Activated effector memory CD4-positive, alpha-beta T cell treated with anti-CD3 and anti-CD28 coated beads, Interleukin-2, amount 50 U/mL, for 16 hours (primary cell): Measurements from ENCODE around the gene GPATCH2.
"Not testable (repeated sequence)": the region's sequence is repeated elsewhere in the genome, so short reads cannot be mapped to it uniquely, and the experiment has no call there.

Experiments
- DNase-seq: peaks from one replicate; pipeline ENCODE4 v3.0.0-alpha.2; 2020

Gene GPATCH2

DNA sequence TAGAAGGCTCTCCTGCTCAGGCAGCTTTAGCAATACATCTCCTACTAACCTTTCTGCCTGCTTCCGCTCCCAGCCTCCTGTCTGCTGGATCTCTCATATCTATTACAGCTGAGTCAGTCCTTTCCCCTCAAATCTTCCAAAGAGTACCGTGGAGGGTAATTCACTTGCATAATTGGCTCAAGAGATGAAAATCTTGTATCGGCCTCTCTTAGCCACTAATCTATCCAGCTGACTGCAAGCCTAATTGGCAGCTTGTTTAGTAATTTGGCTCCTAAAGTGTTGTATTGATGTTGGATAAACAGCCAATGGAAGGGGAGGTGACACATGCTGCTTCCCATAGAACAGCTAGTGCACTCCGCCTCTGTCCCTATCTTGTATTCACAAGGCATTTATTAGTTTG, 195.7 kb downstream of the GPATCH2 start:
- no peak for DNase-seq

- DNase-seq = no peak
These were observed 197.2 kb downstream of the GPATCH2 start for GRCh38 chr1:217433664-217434063.

DNA sequence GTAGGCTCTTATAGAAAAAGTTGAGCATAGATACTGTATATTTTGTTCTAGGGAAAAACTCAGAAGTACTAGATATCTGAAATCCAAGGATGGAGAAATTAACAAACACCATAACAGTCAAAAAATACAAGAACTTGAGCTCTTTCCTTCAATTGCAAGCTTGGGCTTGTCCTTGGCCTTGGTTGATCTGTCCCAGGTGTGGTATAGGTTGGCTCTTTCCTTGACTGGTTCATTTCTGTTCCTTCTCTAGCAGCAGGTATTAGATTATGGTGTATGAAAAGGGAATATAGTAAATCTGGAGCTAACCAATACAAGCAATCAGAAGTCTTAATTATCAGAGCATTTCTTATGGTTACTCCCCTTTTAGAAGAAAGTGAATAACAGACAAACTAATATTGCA, 198.6 kb downstream of the GPATCH2 start:
- DNase-seq = no peak

- DNase-seq = no peak
These were observed 199.5 kb downstream of the GPATCH2 start for GRCh38 chr1:217431395-217431794.

- no peak for DNase-seq
These were observed 205.5 kb downstream of the GPATCH2 start for GRCh38 chr1:217425422-217425821.

DNA sequence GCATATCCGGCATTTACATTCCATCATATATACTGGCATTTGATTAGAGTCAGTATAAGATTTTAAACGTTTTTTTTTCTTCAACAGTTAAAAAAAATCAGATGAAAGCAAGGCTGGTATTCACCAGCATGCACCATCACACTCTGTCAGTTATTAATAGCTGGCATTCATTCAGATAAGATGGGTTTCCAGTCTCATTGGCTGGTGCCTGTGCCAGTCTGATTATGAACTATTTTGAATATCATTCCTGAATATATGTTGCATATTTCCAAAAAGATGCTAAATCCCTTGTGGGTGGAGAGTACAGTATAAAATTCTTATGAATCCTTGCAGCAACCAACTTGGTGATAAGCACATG, 211.7 kb downstream of the GPATCH2 start:
- DNase-seq = no peak

- DNase-seq = no peak
These were observed 212.4 kb downstream of the GPATCH2 start for GRCh38 chr1:217418269-217419193.

DNA sequence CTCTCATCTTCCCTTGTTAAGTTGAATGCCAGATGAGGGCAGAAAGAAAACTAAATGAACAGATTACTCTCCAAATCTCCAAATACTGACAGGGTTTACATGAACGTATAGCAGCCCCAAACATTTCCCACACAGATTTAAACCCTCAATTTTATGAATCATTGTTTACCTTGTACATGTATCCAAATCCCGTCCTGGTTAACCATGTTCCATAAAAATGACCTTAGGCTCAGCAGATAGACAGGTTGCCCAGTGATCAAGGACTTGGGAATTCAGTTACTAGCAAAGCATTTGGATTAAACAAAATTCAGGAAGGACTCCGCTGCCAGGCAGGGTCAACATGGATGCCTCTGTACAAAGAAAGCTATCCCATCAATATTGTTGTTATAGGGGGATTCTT, 213.5 kb downstream of the GPATCH2 start:
- no peak for DNase-seq

- DNase-seq = no peak
These were observed 223.3 kb downstream of the GPATCH2 start for GRCh38 chr1:217407534-217408001.

DNA sequence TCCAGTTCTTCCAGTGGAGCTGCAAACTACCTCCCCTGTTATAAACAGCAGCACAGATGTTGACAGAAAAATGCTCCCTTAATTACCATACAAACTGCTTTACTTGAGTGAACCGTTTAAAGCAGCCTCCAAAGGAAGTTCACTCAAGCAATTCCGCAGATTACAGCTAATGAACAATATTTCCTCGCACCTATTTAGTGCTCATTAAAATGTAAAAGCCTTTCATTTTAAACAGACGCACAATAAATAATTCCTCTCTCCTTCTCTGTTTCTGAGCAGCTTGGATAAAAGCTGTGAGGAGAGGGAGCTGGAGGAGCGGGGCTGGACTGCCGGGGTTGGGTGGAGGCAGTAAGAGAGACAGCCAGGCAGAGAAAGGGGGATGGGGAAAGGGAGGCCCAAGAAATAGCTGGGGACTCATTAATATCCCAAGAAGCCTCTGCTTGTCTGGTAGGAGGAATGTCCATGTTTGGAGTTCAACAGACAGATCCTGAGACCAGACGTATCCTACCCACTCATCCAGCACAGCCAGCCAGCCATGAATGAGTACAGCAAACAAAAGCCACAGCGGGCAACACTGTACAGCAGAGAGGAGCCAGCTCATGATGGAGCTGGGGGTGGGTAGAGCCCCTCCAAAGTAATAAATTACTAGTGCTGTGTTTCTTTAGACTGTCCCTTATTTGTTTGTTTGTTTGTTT, 227.7 kb downstream of the GPATCH2 start:
- no peak for DNase-seq

- DNase-seq = no peak
These were observed 228.6 kb downstream of the GPATCH2 start for GRCh38 chr1:217402301-217402700.

DNA sequence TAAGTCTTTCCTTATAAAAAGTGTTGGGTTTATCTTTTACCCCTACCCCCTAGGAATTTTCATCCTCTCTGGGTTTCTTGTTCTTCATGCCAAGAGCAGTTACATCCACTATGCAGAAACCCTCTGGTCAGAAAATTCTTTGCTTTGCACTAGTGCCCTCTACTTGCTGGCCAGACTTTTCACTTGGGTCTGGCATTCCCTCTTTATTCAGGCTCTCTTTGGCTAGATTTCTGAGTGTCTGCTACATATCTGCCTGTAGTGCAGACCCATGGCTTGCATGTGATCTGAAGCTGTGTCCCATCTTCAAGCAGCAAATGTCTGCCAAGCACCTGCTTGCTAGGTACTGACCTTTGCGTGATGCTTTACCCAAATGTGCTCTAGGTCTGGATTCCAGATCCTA, 237.0 kb downstream of the GPATCH2 start:
- DNase-seq = no peak

- DNase-seq = no peak
These were observed 238.4 kb downstream of the GPATCH2 start for GRCh38 chr1:217392441-217392840.

DNA sequence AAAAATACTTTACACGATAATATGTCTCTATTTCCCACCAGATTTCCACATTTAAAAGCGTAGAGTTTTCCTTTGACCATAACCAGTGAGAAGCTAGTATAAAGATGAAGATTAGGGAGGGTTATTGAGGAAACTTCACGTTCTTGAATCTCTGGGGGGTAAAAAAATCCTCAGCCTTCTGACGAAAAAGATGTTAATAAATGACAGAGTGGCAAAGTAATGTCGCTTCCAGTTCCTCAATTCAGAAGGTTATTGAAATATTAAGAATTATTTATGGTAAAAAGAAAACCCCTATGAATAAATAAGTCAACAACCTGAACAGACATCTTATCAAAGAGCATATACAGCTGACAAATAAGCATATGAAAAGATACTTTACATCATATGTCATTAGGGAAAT, 241.0 kb downstream of the GPATCH2 start:
- no peak for DNase-seq

DNA sequence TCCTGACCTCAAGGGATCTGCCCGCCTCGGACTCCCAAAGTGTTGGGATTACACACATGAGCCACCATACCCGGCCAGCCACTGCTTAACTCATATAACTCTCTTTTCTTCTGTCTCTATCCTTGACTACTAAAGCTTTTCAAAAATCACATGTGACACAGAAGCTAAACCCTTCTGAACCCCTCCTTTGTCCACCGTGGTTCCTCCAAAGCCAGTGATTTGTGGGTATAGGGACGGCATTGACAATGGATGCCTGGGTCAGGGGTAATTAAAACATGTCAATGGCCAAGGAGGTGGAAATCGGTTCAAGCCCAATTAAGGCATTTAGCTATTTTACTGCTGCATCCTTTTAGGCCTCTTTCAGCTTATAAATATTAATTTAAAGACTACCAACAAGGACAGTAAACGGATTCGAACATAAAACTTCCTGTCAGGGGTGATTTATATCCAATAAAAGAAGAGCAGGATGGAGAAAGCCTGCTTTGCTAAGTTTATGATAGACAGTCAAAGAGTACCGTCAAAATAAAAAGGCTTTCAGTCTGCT, 242.3 kb downstream of the GPATCH2 start:
- no peak for DNase-seq

DNA sequence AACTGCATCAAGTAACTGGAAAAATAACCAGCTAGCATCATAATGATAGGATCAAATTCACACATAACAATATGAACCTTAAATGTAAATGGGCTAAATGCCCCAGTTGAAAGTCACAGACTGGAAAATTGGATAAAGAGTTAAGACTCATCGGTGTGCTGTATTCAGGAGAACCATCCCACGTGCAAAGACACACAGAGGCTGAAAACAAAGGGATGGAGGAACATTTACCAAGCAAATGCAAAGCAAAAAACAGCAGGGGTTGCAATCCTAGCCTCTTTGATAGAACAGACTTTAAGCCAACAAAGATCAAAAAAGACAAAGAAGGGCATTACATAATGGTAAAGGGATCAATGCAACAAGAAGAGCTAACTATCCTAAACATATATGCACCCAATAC, 249.1 kb downstream of the GPATCH2 start:
- DNase-seq = not testable (repeated sequence)

GRCh38 chr1:217379804-217380203, 251.1 kb downstream of the GPATCH2 start:
- not testable (repeated sequence) for DNase-seq

DNA sequence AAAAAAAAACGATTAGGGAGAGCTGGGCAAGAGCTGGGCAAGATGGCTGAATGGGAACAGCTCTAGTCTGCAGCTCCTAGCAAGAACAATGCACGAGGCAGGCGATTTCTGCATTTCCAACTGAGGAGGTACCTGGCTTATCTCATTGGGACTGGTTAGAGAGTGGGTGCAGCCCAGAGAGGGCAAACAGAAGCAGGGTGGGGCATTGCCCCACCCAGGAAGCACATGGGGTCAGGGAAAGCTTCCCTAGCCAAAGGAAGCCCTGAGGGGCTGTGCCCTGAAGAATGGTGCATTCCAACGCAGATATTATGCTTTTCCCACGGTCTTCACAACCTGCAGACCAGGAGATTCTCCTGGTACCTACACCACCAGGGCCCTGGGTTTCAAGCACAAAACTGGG, 251.6 kb downstream of the GPATCH2 start:
- DNase-seq = no peak
